ENCODE results near the gene GATAD1. TPM values are rescaled to one million over a fixed set of nuclear protein-coding genes. Genes with fewer than 3 reads are reported as not detected.
"Not testable (repeated sequence)": the region's sequence is repeated elsewhere in the genome, so short reads cannot be mapped to it uniquely, and the experiment has no call there.

The GATAD1 gene
- total RNA-seq, 1 experiment from 2014 or later, result 41.2 TPM

DNA sequence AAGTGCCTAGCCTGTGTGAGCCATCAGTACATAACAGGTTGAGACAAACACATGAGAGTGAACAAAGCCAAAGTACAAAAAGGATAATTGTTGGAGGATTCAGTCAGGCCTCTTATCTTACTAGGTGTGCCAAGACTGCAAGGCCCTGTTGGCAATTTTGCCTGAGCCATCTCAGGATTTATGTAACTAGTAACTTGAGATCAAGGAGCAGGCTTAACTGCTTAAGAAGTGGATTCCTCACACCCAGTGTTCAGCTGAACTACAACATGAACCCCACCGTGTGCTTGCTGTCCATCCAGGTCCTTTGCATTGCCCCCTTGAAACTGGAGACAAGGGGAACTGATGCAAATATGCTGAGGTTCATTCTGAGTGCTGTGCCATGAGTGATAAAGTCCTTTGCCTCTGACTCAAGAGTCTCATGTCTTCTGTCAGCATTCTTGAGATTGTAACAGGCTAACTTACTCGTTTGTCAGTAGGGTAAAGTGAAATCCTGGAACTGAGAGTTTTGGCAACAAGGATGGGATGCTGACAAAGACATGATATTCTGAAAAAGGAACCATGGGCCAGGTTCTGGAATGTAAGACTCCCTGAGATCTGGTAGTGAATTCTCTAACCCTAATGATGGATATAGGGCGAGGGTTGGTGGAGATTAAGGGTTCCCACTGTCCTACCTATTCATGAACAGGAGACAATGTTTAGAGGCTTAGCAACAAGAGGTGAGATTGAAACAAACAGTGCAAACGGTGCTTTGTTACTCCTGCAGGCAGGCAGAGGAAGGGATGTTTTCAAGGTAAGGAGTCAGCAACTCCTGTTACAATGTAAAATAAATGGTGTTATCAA lies 44.1 kb upstream of the GATAD1 start:
- Mint-ChIP-seq H3K4me3 (ENCODE audit: unreplicated experiment) (no peak overlapping the region), H3K36me3 (ENCODE audit: insufficient read depth, unreplicated experiment) (peaks cover 20% of the 10 kb centered on the region), H3K4me1 (ENCODE audit: insufficient read depth, unreplicated experiment) (no peaks in the 10 kb centered on the region), H3K9me3 (ENCODE audit: unreplicated experiment) (no peaks in the 10 kb centered on the region), H3K27me3 (ENCODE audit: insufficient read depth, unreplicated experiment) (no peaks in the 10 kb centered on the region), H3K27ac (ENCODE audit: low read depth, unreplicated experiment) (no peak overlapping the region)
- no TSS peak for BruUV-seq (replicated peaks)
- POLR2A ChIA-PET, result no interaction called here
- no peak for DNase-seq (ENCODE audit: unreplicated experiment)
- intact Hi-C loops (cut with micrococcal nuclease), result no loop called here
- TF ChIP-seq, protein P1, sequence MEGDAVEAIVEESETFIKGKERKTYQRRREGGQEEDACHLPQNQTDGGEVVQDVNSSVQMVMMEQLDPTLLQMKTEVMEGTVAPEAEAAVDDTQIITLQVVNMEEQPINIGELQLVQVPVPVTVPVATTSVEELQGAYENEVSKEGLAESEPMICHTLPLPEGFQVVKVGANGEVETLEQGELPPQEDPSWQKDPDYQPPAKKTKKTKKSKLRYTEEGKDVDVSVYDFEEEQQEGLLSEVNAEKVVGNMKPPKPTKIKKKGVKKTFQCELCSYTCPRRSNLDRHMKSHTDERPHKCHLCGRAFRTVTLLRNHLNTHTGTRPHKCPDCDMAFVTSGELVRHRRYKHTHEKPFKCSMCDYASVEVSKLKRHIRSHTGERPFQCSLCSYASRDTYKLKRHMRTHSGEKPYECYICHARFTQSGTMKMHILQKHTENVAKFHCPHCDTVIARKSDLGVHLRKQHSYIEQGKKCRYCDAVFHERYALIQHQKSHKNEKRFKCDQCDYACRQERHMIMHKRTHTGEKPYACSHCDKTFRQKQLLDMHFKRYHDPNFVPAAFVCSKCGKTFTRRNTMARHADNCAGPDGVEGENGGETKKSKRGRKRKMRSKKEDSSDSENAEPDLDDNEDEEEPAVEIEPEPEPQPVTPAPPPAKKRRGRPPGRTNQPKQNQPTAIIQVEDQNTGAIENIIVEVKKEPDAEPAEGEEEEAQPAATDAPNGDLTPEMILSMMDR (IDR thresholded peaks at IDR 0.05; ENCODE audit: unreplicated experiment), result no peak
- CTCF ChIA-PET, result interaction anchor here (0.5 kb wide), 1 partner anchor 105 kb away, joined by 3 read pairs; no protein-coding TSS in a partner anchor

DNA sequence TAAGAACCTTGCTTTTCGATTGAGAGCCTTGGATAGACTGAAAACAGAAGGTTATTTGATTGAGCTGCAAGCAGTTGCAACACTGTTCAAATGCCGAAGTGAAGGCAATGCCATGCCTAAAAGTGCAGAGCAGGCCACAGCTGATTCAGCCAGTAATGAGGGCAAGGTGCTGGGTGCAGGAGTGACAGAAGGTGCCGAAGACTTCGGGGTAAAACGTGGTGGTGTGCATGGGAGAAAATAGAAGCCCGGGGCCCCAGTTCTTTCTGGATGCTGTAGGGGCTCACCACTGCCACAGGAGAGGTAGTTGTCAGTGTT lies 43.6 kb upstream of the GATAD1 start:
- no peaks in the 10 kb centered on the region for H3K27me3 Mint-ChIP-seq (ENCODE audit: insufficient read depth, unreplicated experiment)
- TF ChIP-seq, protein P1 (IDR thresholded peaks at IDR 0.05; ENCODE audit: unreplicated experiment), result no peak
- BruUV-seq (replicated peaks), result no TSS peak
- CTCF ChIA-PET, result interaction anchor here (0.5 kb wide), 1 partner anchor 104 kb away, joined by 3 read pairs; no protein-coding TSS in a partner anchor
- H3K36me3 Mint-ChIP-seq (ENCODE audit: insufficient read depth, unreplicated experiment), result peaks cover 14% of the 10 kb centered on the region
- no peaks in the 10 kb centered on the region for H3K9me3 Mint-ChIP-seq (ENCODE audit: unreplicated experiment)
- intact Hi-C loops (cut with micrococcal nuclease), result no loop called here
- no peak for DNase-seq (ENCODE audit: unreplicated experiment)
- no peaks in the 10 kb centered on the region for H3K4me1 Mint-ChIP-seq (ENCODE audit: insufficient read depth, unreplicated experiment)
- POLR2A ChIA-PET, result no interaction called here
- H3K27ac Mint-ChIP-seq (ENCODE audit: low read depth, unreplicated experiment), result no peak overlapping the region
- H3K4me3 Mint-ChIP-seq (ENCODE audit: unreplicated experiment), result no peak overlapping the region

DNA sequence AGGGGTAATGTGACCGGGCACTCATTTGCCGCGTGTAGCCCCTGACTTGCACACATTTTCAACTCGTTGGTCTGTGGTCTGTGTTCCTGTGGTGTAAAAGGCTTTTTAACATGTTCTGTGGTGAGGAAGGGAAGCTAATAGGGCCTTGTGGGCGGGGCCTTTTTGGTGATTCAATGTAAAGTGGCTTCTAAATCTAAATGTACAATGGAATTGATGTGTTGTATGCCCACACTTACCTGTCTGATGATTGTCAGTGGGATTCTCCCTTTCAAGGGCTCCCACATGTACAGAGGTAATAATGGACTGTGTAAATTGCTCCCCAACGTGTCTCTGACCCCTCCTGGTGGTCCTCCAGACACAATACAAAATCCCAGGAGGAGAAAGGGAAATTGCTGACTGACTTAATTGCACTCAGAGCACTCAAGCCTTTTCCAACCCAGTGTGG lies 43.1 kb upstream of the GATAD1 start:
- POLR2A ChIA-PET, result interaction anchor here (0.9 kb wide), 1 partner anchor 12 kb away, joined by 3 read pairs; no protein-coding TSS in a partner anchor
- no TSS peak for BruUV-seq (replicated peaks)

DNA sequence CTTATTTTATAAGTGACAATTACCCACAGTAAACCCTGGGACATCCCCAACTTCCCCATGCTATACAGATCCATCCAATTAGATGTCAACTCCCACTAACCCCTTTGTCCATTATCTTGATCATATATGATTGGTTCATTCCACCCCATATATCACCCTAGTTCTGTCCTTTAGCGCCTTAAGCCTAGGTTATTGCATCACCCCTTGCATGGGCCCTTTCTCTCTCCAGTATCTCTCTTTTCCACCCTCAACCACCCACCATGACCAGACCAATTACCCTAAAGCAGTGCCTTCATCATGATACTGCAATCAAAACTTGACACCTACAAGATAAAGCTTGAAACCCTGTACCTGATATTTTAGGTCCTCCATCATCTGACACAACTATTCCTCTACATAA lies 37.9 kb upstream of the GATAD1 start:
- no peaks in the 10 kb centered on the region for H3K27me3 Mint-ChIP-seq (ENCODE audit: insufficient read depth, unreplicated experiment)
- ChIA-PET CTCF (interaction anchor here (0.8 kb wide), 1 partner anchor 15 kb away, joined by 3 read pairs; no protein-coding TSS in a partner anchor), POLR2A (no interaction called here)
- no peak overlapping the region for H3K27ac Mint-ChIP-seq (ENCODE audit: low read depth, unreplicated experiment)
- intact Hi-C loops (cut with micrococcal nuclease), result no loop called here
- BruUV-seq (replicated peaks), result no TSS peak
- H3K36me3 Mint-ChIP-seq (ENCODE audit: insufficient read depth, unreplicated experiment), result peaks cover 7% of the 10 kb centered on the region
- no peaks in the 10 kb centered on the region for H3K4me1 Mint-ChIP-seq (ENCODE audit: insufficient read depth, unreplicated experiment)
- H3K9me3 Mint-ChIP-seq (ENCODE audit: unreplicated experiment), result no peaks in the 10 kb centered on the region
- no peak overlapping the region for H3K4me3 Mint-ChIP-seq (ENCODE audit: unreplicated experiment)
- DNase-seq (ENCODE audit: unreplicated experiment), result no peak
- TF ChIP-seq, protein P1 (IDR thresholded peaks at IDR 0.05; ENCODE audit: unreplicated experiment), result no peak

More for the DNA sequence above, 43.1 kb upstream of the GATAD1 start:
- intact Hi-C loops (cut with micrococcal nuclease), result no loop called here
- Mint-ChIP-seq H3K36me3 (ENCODE audit: insufficient read depth, unreplicated experiment) (peaks cover 9% of the 10 kb centered on the region), H3K27me3 (ENCODE audit: insufficient read depth, unreplicated experiment) (no peaks in the 10 kb centered on the region), H3K4me3 (ENCODE audit: unreplicated experiment) (no peak overlapping the region), H3K4me1 (ENCODE audit: insufficient read depth, unreplicated experiment) (no peaks in the 10 kb centered on the region), H3K9me3 (ENCODE audit: unreplicated experiment) (no peaks in the 10 kb centered on the region), H3K27ac (ENCODE audit: low read depth, unreplicated experiment) (no peak overlapping the region)
- no peak for DNase-seq (ENCODE audit: unreplicated experiment)
- CTCF ChIA-PET, result interaction anchor here (0.6 kb wide), 1 partner anchor 21 kb away, joined by 3 read pairs; no protein-coding TSS in a partner anchor
- TF ChIP-seq, protein P1 (IDR thresholded peaks at IDR 0.05; ENCODE audit: unreplicated experiment), result no peak

DNA sequence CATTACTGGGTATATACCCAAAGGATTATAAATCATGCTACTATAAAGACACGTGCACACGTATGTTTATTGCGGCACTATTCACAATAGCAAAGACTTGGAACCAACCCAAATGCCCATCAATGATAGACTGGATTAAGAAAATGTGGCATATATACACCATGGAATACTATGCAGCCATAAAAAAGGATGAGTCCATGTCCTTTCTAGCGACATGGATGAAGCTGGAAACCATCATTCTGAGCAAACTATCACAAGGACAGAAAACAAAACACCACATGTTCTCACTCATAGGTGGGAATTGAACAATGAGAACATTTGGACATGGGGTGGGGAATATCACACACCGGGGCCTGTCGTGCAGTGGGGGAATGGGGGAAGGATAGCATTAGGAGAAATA lies 37.1 kb upstream of the GATAD1 start:
- H3K27ac Mint-ChIP-seq (ENCODE audit: low read depth, unreplicated experiment); H3K4me1 Mint-ChIP-seq (ENCODE audit: insufficient read depth, unreplicated experiment); DNase-seq (ENCODE audit: unreplicated experiment); H3K36me3 Mint-ChIP-seq (ENCODE audit: insufficient read depth, unreplicated experiment); H3K27me3 Mint-ChIP-seq (ENCODE audit: insufficient read depth, unreplicated experiment); H3K4me3 Mint-ChIP-seq (ENCODE audit: unreplicated experiment); BruUV-seq (replicated peaks); H3K9me3 Mint-ChIP-seq (ENCODE audit: unreplicated experiment); intact Hi-C loops (cut with micrococcal nuclease): not testable (repeated sequence)
- ChIA-PET POLR2A (interaction anchor here (0.6 kb wide), 1 partner anchor 178 kb away, joined by 3 read pairs; no protein-coding TSS in a partner anchor), CTCF (interaction anchor here (0.5 to 1.0 kb wide), 2 partner anchors 38 to 66 kb away, joined by 3 read pairs; partner anchors contain the start of gene GATAD1)

Measured in MCF 10A (cell line).